Activated naive CD8-positive, alpha-beta T cell treated with anti-CD3 and anti-CD28 coated beads, Interleukin-2, amount 50 U/mL, for 24 hours (primary cell): ENCODE results near the gene HSD11B1L.
A peak's percentile ranks its signal among the peaks of the same experiment; 100 is the strongest.
"Not testable (repeated sequence)": the region's sequence is repeated elsewhere in the genome, so short reads cannot be mapped to it uniquely, and the experiment has no call there.

Experiments
- ATAC-seq: fragments of 150-1000 bp; cut with Tn5 transposase; one replicate; pipeline ENCODE4 v1.10.0; 2021
- DNase-seq: peaks from one replicate; pipeline ENCODE4 v3.0.0; 2021
- H3K27ac Mint-ChIP-seq: one replicate; pipeline ENCODE4 v1.8.0; 2021; ENCODE audit warnings: mild to moderate bottlenecking, mixed read lengths
- H3K27me3 Mint-ChIP-seq: one replicate; pipeline ENCODE4 v1.8.0; 2021; ENCODE audit warnings: mixed read lengths
- H3K36me3 Mint-ChIP-seq: one replicate; pipeline ENCODE4 v1.8.0; 2021; ENCODE audit warnings: low read depth, mixed read lengths
- H3K4me1 Mint-ChIP-seq: one replicate; pipeline ENCODE4 v1.8.0; 2021; ENCODE audit warnings: mixed read lengths
- H3K4me3 Mint-ChIP-seq: one replicate; pipeline ENCODE4 v1.8.0; 2021; ENCODE audit warnings: mild to moderate bottlenecking, moderate library complexity, mixed read lengths
- H3K9me3 Mint-ChIP-seq: one replicate; pipeline ENCODE4 v1.8.0; 2021; ENCODE audit warnings: mixed read lengths

HSD11B1L gene

GRCh38 chr19:5714816-5715215, 34.0 kb downstream of the HSD11B1L start:
- no peak overlapping the region for H3K4me3 Mint-ChIP-seq
- H3K36me3 Mint-ChIP-seq, result peaks cover 54% of the 10 kb centered on the region

DNA sequence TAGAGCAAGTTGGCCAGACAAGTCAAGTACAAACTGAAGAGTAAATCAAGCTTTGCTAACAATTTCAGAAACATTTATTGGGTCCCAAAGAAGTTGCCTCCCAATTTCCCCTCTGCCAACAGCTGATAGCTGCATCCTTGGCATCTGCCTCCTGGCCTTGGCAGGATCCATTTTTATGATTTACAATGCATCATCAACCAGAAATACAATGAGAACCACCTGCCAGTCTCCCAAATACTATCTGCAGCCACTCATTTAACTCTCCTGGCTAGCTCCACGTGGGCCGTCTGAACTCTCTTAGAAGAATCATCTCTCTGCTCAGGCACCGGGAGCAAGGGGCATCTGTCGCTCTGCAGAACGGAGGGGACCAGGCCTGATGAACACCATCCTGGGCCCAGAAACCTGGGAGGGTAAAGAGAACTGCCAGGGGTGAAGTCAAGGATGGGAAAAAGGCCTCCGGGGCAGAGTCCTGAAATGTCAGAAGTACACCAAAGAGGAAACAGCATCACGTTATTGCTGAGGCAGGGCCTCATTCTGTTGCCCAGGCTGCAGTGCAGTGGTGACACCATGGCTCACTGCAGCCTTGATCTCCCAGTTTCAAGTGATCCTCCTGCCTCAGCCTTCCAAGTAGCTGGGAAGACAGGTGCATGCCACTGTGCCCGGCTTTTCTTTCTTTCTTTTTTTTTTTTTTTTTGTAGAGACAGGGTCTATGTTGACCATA, 36.5 kb downstream of the HSD11B1L start:
- peaks cover 43% of the 10 kb centered on the region for H3K4me1 Mint-ChIP-seq
- ATAC-seq, result no peak
- H3K36me3 Mint-ChIP-seq, result peaks cover 44% of the 10 kb centered on the region
- H3K9me3 Mint-ChIP-seq, result no peaks in the 10 kb centered on the region
- DNase-seq, result no peak
- H3K27ac Mint-ChIP-seq, result peak overlapping the region; percentile 97
- peak overlapping the region; percentile 96 for H3K4me3 Mint-ChIP-seq
- H3K27me3 Mint-ChIP-seq, result peaks cover 4% of the 10 kb centered on the region

More at GRCh38 chr19:5714816-5715215, 34.0 kb downstream of the HSD11B1L start:
- H3K27me3 Mint-ChIP-seq, result no peaks in the 10 kb centered on the region
- H3K9me3 Mint-ChIP-seq, result no peaks in the 10 kb centered on the region
- ATAC-seq (no peak), DNase-seq (no peak)
- H3K4me1 Mint-ChIP-seq, result peaks cover 33% of the 10 kb centered on the region
- no peak overlapping the region for H3K27ac Mint-ChIP-seq

DNA sequence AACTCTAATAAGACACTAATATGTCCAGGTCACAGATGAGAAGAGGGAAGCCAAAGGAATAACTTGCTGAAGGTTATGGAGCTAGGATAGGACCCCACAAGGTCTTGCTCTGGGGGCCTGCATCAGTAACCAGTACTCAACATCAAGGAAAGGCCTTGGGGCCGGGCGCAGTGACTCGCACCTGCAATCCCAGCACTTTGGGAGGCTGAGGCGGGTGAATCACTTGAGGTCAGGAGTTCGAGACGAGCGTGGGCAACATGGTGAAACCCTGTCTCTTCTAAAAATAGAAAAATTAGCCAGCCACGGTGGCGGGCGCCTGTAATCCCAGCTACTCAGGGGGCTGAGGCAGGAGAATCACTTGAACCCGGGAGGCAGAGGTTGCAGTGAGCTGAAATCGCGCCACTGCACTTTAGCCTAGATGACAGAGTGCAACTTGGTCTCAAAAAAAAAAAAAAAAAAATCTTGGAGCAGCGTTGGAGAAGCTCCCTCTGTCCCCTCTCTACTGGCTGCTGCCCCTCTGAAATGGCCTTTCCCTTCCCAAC, 37.3 kb downstream of the HSD11B1L start:
- DNase-seq (peak; percentile 65), ATAC-seq (peak; percentile 21)
- no peaks in the 10 kb centered on the region for H3K9me3 Mint-ChIP-seq
- H3K27ac Mint-ChIP-seq, result peak overlapping the region; percentile 97
- peaks cover 4% of the 10 kb centered on the region for H3K27me3 Mint-ChIP-seq
- peaks cover 41% of the 10 kb centered on the region for H3K36me3 Mint-ChIP-seq
- peaks cover 43% of the 10 kb centered on the region for H3K4me1 Mint-ChIP-seq
- H3K4me3 Mint-ChIP-seq, result peak overlapping the region; percentile 96

DNA sequence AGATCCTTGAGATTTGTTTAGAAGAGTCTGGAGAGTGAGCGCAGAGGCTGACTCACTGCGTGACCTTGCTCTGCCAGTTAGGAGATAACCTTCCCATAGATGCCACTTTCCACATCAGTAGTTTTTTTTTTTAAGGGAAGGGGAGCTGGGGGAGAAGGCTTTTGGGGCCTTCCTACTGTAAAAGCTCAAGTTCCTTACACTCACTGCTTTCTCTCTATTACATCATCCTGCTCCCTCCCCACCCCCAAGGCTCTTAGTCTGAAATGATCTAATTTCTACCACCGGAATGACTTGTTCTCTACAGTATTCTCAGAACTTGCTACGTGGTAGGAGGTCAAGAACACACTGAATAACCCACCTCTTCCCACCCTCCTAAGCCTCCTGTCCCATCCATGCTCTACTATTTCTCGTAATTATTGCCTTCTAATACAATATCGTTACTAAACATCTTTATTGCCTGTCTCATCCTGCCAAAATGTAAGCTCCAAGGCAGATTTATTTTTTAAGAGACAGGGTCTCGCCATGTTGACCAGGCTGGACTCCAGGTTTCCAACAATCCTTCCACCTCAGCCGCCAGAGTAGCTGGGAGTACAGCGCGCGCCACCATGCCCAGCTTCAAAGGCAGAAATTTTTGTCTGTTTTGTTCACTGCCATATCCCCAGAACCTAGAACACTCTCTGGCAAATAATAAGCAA, 37.9 kb downstream of the HSD11B1L start:
- Mint-ChIP-seq H3K27me3 (peaks cover 4% of the 10 kb centered on the region), H3K4me3 (peak overlapping the region; percentile 96), H3K27ac (peak overlapping the region; percentile 97), H3K4me1 (peaks cover 43% of the 10 kb centered on the region), H3K36me3 (peaks cover 36% of the 10 kb centered on the region), H3K9me3 (no peaks in the 10 kb centered on the region)
- DNase-seq, result peak; percentile 58
- ATAC-seq, result peak; percentile 37

GRCh38 chr19:5719274-5719960, 38.6 kb downstream of the HSD11B1L start:
- Mint-ChIP-seq H3K27ac (peak overlapping the region; percentile 97), H3K36me3 (peaks cover 32% of the 10 kb centered on the region), H3K9me3 (no peaks in the 10 kb centered on the region), H3K4me1 (peaks cover 40% of the 10 kb centered on the region), H3K27me3 (peaks cover 4% of the 10 kb centered on the region), H3K4me3 (peak overlapping the region; percentile 96)
- ATAC-seq (no peak), DNase-seq (peak; percentile 37)

GRCh38 chr19:5719961-5720790, 39.3 kb downstream of the HSD11B1L start, which contains the start of the genes CATSPERD and LONP1:
Gene CATSPERD (plus strand): TSS chr19:5720637. CDS start chr19:5720738, 101 bp downstream.
Gene LONP1 (minus strand): TSS chr19:5720146. CDS start chr19:5720132, 14 bp downstream.
- peaks cover 40% of the 10 kb centered on the region for H3K4me1 Mint-ChIP-seq
- DNase-seq, result peak; percentile 99
- peaks cover 32% of the 10 kb centered on the region for H3K36me3 Mint-ChIP-seq
- H3K27me3 Mint-ChIP-seq, result peaks cover 4% of the 10 kb centered on the region
- H3K27ac Mint-ChIP-seq, result peak within 1 kb of the TSS; percentile 97
- ATAC-seq, result peak; percentile 80
- H3K4me3 Mint-ChIP-seq, result peak within 1 kb of the TSS; percentile 96
- H3K9me3 Mint-ChIP-seq, result no peaks in the 10 kb centered on the region

GRCh38 chr19:5727453-5728050, 46.7 kb downstream of the HSD11B1L start:
- no peak overlapping the region for H3K4me3 Mint-ChIP-seq
- H3K36me3 Mint-ChIP-seq, result no peaks in the 10 kb centered on the region
- H3K9me3 Mint-ChIP-seq, result no peaks in the 10 kb centered on the region
- no peak for DNase-seq
- H3K4me1 Mint-ChIP-seq, result no peaks in the 10 kb centered on the region
- ATAC-seq, result no peak
- H3K27me3 Mint-ChIP-seq, result peaks cover 2% of the 10 kb centered on the region
- H3K27ac Mint-ChIP-seq, result no peak overlapping the region

- not testable (repeated sequence) for ATAC-seq, H3K9me3 Mint-ChIP-seq, H3K36me3 Mint-ChIP-seq, H3K27me3 Mint-ChIP-seq, DNase-seq, H3K4me3 Mint-ChIP-seq, H3K4me1 Mint-ChIP-seq, H3K27ac Mint-ChIP-seq
Observed at GRCh38 chr19:5733172-5733571, 52.3 kb downstream of the HSD11B1L start.
